ENCODE results near the gene OR11H6. TPM values are rescaled to one million over a fixed set of nuclear protein-coding genes. Genes with fewer than 3 reads are reported as not detected.

Gene OR11H6
- total and polyA plus RNA-seq, 2 of the 4 experiments (the other 2 are of a cell fraction): not detected

GRCh38 chr14:20190596-20190995 lies 32.9 kb upstream of the OR11H6 start, which contains the start of gene OR11G2:
Gene OR11G2, plus strand, starts transcription at chr14:20190896. Its CDS starts 6,542 bp downstream, at chr14:20197438.
- H3K18ac ChIP-seq (ENCODE audit: low read depth, low read length): no peak within 1 kb of the TSS
- no peaks in the 10 kb centered on the region for H3K79me1 ChIP-seq (ENCODE audit: low read depth in 1 of 2, low read length in 2 of 2)
- no CpG with 5 or more reads among the region's 1 CpG for WGBS, 2 experiments (ENCODE audit: extremely low coverage in 2 of 2, insufficient read length in 1 of 2)
- H3K4me1 ChIP-seq (ENCODE audit: control insufficient read depth, insufficient read depth, low read length): no peaks in the 10 kb centered on the region
- TF ChIP-seq POLR2A (IDR thresholded peaks at IDR 0.05; ENCODE audit: low read depth, low read length) (no peak), MXI1 (IDR thresholded peaks at IDR 0.05; ENCODE audit: borderline replicate concordance, low read depth, low read length) (no peak)
- H2AK5ac ChIP-seq (ENCODE audit: low read depth, low read length): no peak within 1 kb of the TSS
- H3K4me2 ChIP-seq (ENCODE audit: low read depth, low read length): no peak within 1 kb of the TSS
- ATAC-seq (ENCODE audit: low read depth) (no peak), DNase-seq (no peak)
- H2BK15ac ChIP-seq (ENCODE audit: low read depth, low read length): no peak within 1 kb of the TSS
- ChIA-PET POLR2A (ENCODE audit: unreplicated experiment) (no interaction called here), CTCF (no interaction called here)
- in situ Hi-C loops (cut with MboI; ENCODE audit: low sequenced_read_pairs) (no loop called here), dilution Hi-C loops (cut with HindIII; ENCODE audit: low sequenced_read_pairs, unreplicated experiment) (no loop called here), intact Hi-C loops (cut with micrococcal nuclease) (no loop called here)
- H3K23ac ChIP-seq (ENCODE audit: low read depth, low read length): no peak within 1 kb of the TSS
- no peak within 1 kb of the TSS for H4K5ac ChIP-seq (ENCODE audit: low read depth, low read length)
- H4K20me1 ChIP-seq (ENCODE audit: insufficient read depth, low read length): no peaks in the 10 kb centered on the region
- no peak within 1 kb of the TSS for H2BK5ac ChIP-seq (ENCODE audit: low read depth, low read length, poor library complexity, severe bottlenecking)
- H3K36me3 ChIP-seq (ENCODE audit: control insufficient read depth, insufficient read depth, low read length): no peaks in the 10 kb centered on the region
- no peak within 1 kb of the TSS for H2AFZ ChIP-seq (replicated peaks; ENCODE audit: low read length, poor library complexity)
- no peak within 1 kb of the TSS for H2AK9ac ChIP-seq (replicated peaks; ENCODE audit: low read depth, low read length, poor library complexity)
- H3K4ac ChIP-seq (ENCODE audit: low read depth, low read length): no peak within 1 kb of the TSS
- H4K8ac ChIP-seq (ENCODE audit: low read depth in 2 of 2, low read length in 2 of 2): no peak within 1 kb of the TSS
- H4K91ac ChIP-seq (ENCODE audit: insufficient read depth, low read depth, low read length): no peak within 1 kb of the TSS
- no peaks in the 10 kb centered on the region for H3K9me1 ChIP-seq (ENCODE audit: insufficient read depth, low read length)
- H2BK20ac ChIP-seq (ENCODE audit: low read depth, low read length): no peak within 1 kb of the TSS
- no peaks in the 10 kb centered on the region for H3K27me3 ChIP-seq (ENCODE audit: control insufficient read depth, insufficient read depth, low read length)
- H3K9ac ChIP-seq (ENCODE audit: low read depth, low read length): no peak within 1 kb of the TSS
- H3K27ac ChIP-seq (ENCODE audit: insufficient read depth, low read length): no peak within 1 kb of the TSS
- H3K14ac ChIP-seq (replicated peaks; ENCODE audit: low read depth, low read length): no peak within 1 kb of the TSS
- H2BK120ac ChIP-seq (ENCODE audit: low read depth, low read length): no peak within 1 kb of the TSS
- H3K56ac ChIP-seq (ENCODE audit: extremely low read depth, insufficient read depth, low read length): no peak within 1 kb of the TSS
- no peak within 1 kb of the TSS for H3K4me3 ChIP-seq (ENCODE audit: insufficient read depth, low read depth, low read length)
- no TSS peak for BruUV-seq (replicated peaks)
- peaks cover 5% of the 10 kb centered on the region; the same call in 1 of the 2 replicates for H3K9me3 ChIP-seq (ENCODE audit: control insufficient read depth, insufficient read depth, low read length)
